Stimulated activated CD4-positive, alpha-beta T cell treated with anti-CD3 and anti-CD28 coated beads, Interleukin-15, amount 100 ng/mL, for 24 hours (primary cell): ENCODE measurements around the gene FUT2.

Experiments
- DNase-seq: peaks from one replicate; pipeline ENCODE4 v3.0.0-alpha.2; 2020

Gene FUT2

DNA sequence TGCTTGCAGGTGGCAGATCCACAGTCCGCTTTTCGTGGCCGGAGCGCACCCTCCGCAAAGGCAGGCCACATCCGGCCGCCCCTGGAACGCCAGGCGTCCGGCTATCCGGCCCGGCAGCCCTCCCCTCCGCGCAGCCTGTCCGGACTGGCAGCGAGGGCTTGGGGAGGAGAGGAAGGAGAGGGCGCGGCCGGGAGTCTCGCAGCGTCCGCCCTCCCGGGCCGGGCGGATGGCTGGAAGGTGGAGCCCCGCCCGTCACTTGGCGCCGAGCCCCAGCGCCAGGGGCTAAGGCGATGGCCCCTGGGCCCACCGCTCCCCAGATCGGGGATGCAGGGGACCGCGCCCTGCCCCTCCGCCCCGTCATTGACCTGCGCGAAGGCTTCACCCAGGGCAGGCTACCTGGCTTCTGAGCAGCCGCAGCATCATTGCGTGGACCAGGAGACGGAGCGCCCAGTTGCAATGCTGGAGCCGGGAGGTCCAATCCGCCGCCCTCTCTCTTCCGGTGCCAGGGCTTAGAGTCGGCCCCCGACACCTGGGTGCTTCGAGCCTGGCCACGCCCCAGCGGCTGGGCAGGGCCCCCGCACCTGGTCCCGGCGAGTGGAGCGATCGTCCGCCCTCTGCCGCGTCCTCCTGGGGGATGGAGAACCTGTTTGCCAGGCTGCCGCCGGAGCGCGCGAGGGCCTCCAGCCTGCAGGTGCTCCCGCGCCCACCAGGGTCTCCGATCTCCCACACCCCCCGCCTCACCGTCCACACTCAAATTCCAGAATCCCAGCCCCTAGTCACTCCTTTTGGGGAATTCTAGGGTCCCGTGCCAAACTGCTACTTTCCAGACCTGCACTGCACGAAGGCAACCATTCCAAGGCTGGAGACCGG is 57.0 kb downstream of the FUT2 start, which contains the start of gene FUT1:
FUT1 (minus strand) TSS at position 146 of the 870 bp plus-strand sequence. CDS start 1,360 bp downstream, outside the sequence.
- peak; percentile 51 for DNase-seq

DNA sequence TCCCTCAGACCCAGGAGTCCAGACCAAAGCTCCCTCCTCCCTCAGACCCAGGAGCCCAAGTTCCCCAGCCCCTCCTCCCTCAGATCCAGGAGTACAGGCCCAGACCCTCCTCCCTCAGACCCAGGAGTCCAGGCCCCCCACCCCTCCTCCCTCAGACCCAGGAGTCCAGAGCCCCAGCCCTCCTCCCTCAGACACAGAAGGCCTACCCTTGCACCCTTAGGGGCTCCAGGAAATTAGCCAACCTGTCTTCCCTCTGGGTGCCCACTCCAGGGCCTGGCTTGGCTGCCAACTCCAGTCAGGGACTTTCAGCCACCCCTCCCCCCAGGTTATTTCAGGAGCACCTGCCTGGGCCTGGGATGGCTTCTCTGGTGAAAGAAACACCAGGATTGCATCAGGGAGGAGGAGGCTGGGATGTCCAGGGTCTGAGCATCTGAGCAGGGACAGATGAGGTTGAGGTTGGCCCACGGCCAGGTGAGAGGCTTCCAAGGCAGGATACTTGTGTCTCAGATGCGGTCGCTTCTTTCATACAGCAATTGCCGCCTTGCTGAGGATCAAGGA is 59.4 kb downstream of the FUT2 start, which contains the start of gene FGF21:
FGF21 (plus strand) TSS at position 441 of the 558 bp plus-strand sequence. CDS start 713 bp downstream, outside the sequence.
- no peak for DNase-seq
